ENCODE data around the gene DPP3. TPM values are rescaled to one million over a fixed set of nuclear protein-coding genes. Genes with fewer than 3 reads are reported as not detected.
"Not testable (repeated sequence)": the region's sequence is repeated elsewhere in the genome, so short reads cannot be mapped to it uniquely, and the experiment has no call there.

Gene DPP3
- total RNA-seq, 5 donors from 2014 or later (not counting 1 experiment from before 2014, with no cell fraction given) = 20.7 to 34.6 (median 29.5) TPM

- peak within 1 kb of the TSS; percentile 81 to 86 (median 84) for H3K4me3 Mint-ChIP-seq
- Histone ChIP-seq H3K9me3 (no peaks in the 10 kb centered on the region), H3K27me3 (replicated peaks in 1 of 2; ENCODE audit: control insufficient read depth in 2 of 2, extremely low read depth in 1 of 2, insufficient read depth in 2 of 2, low read length in 1 of 2) (no peaks in the 10 kb centered on the region), H3K4me3 (ENCODE audit: control insufficient read depth in 1 of 2, extremely low read depth in 1 of 2, low read length in 1 of 2) (peak within 1 kb of the TSS; percentile 69 to 96), H3K27ac (ENCODE audit: low read length) (peak within 1 kb of the TSS; percentile 58), H3K36me3 (ENCODE audit: control insufficient read depth in 2 of 2, extremely low read depth in 1 of 2, insufficient read depth in 1 of 2, low read length in 1 of 2) (peaks cover 3 to 25% of the 10 kb centered on the region in 2 donors), H3K4me1 (ENCODE audit: control insufficient read depth in 1 of 2, extremely low read depth in 1 of 2, insufficient read depth in 2 of 2, low read length in 2 of 2) (peaks cover 4 to 11% of the 10 kb centered on the region in 2 experiments)
- peaks cover 11 to 16% (median 13%) of the 10 kb centered on the region in 3 donors for H3K4me1 Mint-ChIP-seq
- WGBS (ENCODE audit: insufficient coverage) = 2% methylated on average over 31 of the region's 45 CpGs
- ChIA-PET CTCF (interaction anchor here in 1 of 2 donors (0.5 to 1.6 kb wide), 21 partner anchors 10 to 1691 kb away, joined by 3 to 14 read pairs (median 4); partner anchors contain the start of genes DPP3, PELI3, RBM4 and YIF1A), POLR2A (interaction anchor here in 1 of 2 donors (1.0 kb wide), 1 partner anchor 28 kb away, joined by 16 read pairs; the partner anchor contains the start of gene PELI3)
- peaks cover 2% of the 10 kb centered on the region in 2 donors for H3K27me3 Mint-ChIP-seq
- H3K9me3 Mint-ChIP-seq = peaks cover 2 to 9% (median 8%) of the 10 kb centered on the region in 3 donors
- DNase-seq (peak; percentile 78 to 95 (median 86)), ATAC-seq (replicated peaks in 1 of 4) (peak; percentile 94 to 99 (median 97))
- peaks cover 16% of the 10 kb centered on the region for H3K36me3 Mint-ChIP-seq
- H3K27ac Mint-ChIP-seq = peak within 1 kb of the TSS; percentile 95 to 100
These were observed 41.4 kb upstream of the DPP3 start, which contains the start of gene MRPL11 for GRCh38 chr11:66438504-66439466. Gene MRPL11, minus strand, starts transcription at chr11:66438848. Its CDS starts 94 bp downstream, at chr11:66438754.

GRCh38 chr11:66440101-66440939, 39.9 kb upstream of the DPP3 start:
- H3K4me3 Mint-ChIP-seq; ATAC-seq (replicated peaks in 1 of 4); H3K27ac Mint-ChIP-seq; H3K4me3 ChIP-seq (ENCODE audit: control insufficient read depth in 1 of 2, extremely low read depth in 1 of 2, low read length in 1 of 2); CTCF ChIA-PET; DNase-seq; POLR2A ChIA-PET; H3K9me3 ChIP-seq; H3K27me3 ChIP-seq (replicated peaks in 1 of 2; ENCODE audit: control insufficient read depth in 2 of 2, extremely low read depth in 1 of 2, insufficient read depth in 2 of 2, low read length in 1 of 2); H3K27ac ChIP-seq (ENCODE audit: low read length); H3K27me3 Mint-ChIP-seq: not testable (repeated sequence)
- Histone ChIP-seq H3K36me3 (ENCODE audit: control insufficient read depth in 2 of 2, extremely low read depth in 1 of 2, insufficient read depth in 1 of 2, low read length in 1 of 2) (peaks cover 0 to 20% of the 10 kb centered on the region in 2 donors), H3K4me1 (ENCODE audit: control insufficient read depth in 1 of 2, extremely low read depth in 1 of 2, insufficient read depth in 2 of 2, low read length in 2 of 2) (peaks cover 4 to 11% of the 10 kb centered on the region in 2 experiments)
- WGBS (ENCODE audit: insufficient coverage) = 85% methylated on average over 24 of the region's 29 CpGs
- peaks cover 11 to 16% (median 13%) of the 10 kb centered on the region in 3 donors for H3K4me1 Mint-ChIP-seq
- peaks cover 10% of the 10 kb centered on the region for H3K36me3 Mint-ChIP-seq
- H3K9me3 Mint-ChIP-seq = peaks cover 5 to 10% (median 9%) of the 10 kb centered on the region in 3 donors

GRCh38 chr11:66440940-66441282, 39.3 kb upstream of the DPP3 start:
- CTCF ChIA-PET; POLR2A ChIA-PET; H3K27me3 Mint-ChIP-seq; H3K4me3 ChIP-seq (ENCODE audit: control insufficient read depth in 1 of 2, extremely low read depth in 1 of 2, low read length in 1 of 2); DNase-seq; H3K27ac Mint-ChIP-seq; ATAC-seq (replicated peaks in 1 of 4); H3K27me3 ChIP-seq (replicated peaks in 1 of 2; ENCODE audit: control insufficient read depth in 2 of 2, extremely low read depth in 1 of 2, insufficient read depth in 2 of 2, low read length in 1 of 2); H3K27ac ChIP-seq (ENCODE audit: low read length); H3K9me3 ChIP-seq; H3K4me3 Mint-ChIP-seq; H3K36me3 Mint-ChIP-seq: not testable (repeated sequence)
- Histone ChIP-seq H3K36me3 (ENCODE audit: control insufficient read depth in 2 of 2, extremely low read depth in 1 of 2, insufficient read depth in 1 of 2, low read length in 1 of 2) (peaks cover 0 to 15% of the 10 kb centered on the region in 2 donors), H3K4me1 (ENCODE audit: control insufficient read depth in 1 of 2, extremely low read depth in 1 of 2, insufficient read depth in 2 of 2, low read length in 2 of 2) (peaks cover 4 to 11% of the 10 kb centered on the region in 2 experiments)
- H3K4me1 Mint-ChIP-seq = peaks cover 11 to 16% (median 13%) of the 10 kb centered on the region in 3 donors
- WGBS (ENCODE audit: insufficient coverage) = 94% methylated on average over 12 of the region's 27 CpGs
- peaks cover 5 to 10% (median 9%) of the 10 kb centered on the region in 3 donors for H3K9me3 Mint-ChIP-seq

GRCh38 chr11:66443602-66444001, 36.6 kb upstream of the DPP3 start:
- WGBS (ENCODE audit: insufficient coverage) = 74% methylated on average over 2 of the region's 4 CpGs
- Histone ChIP-seq H3K27me3 (replicated peaks in 1 of 2; ENCODE audit: control insufficient read depth in 2 of 2, extremely low read depth in 1 of 2, insufficient read depth in 2 of 2, low read length in 1 of 2) (peaks cover 0 to 9% of the 10 kb centered on the region in 2 experiments), H3K27ac (ENCODE audit: low read length) (no peak overlapping the region), H3K36me3 (ENCODE audit: control insufficient read depth in 2 of 2, extremely low read depth in 1 of 2, insufficient read depth in 1 of 2, low read length in 1 of 2) (no peaks in the 10 kb centered on the region), H3K4me3 (ENCODE audit: control insufficient read depth in 1 of 2, extremely low read depth in 1 of 2, low read length in 1 of 2) (no peak overlapping the region), H3K4me1 (ENCODE audit: control insufficient read depth in 1 of 2, extremely low read depth in 1 of 2, insufficient read depth in 2 of 2, low read length in 2 of 2) (no peaks in the 10 kb centered on the region), H3K9me3 (no peaks in the 10 kb centered on the region)
- ChIA-PET POLR2A (no interaction called here), CTCF (no interaction called here)
- no peak overlapping the region for H3K27ac Mint-ChIP-seq
- peaks cover 5 to 10% (median 9%) of the 10 kb centered on the region in 3 donors for H3K9me3 Mint-ChIP-seq
- H3K4me1 Mint-ChIP-seq = peaks cover 3 to 7% (median 5%) of the 10 kb centered on the region in 3 donors
- no peak overlapping the region for H3K4me3 Mint-ChIP-seq
- ATAC-seq (replicated peaks in 1 of 4) = no peak
- DNase-seq = no peak
- peaks cover 5 to 8% of the 10 kb centered on the region in 2 donors for H3K27me3 Mint-ChIP-seq
- no peaks in the 10 kb centered on the region for H3K36me3 Mint-ChIP-seq

GRCh38 chr11:66447012-66447411, 33.2 kb upstream of the DPP3 start:
- Mint-ChIP-seq H3K27me3 (peaks cover 11 to 15% of the 10 kb centered on the region in 2 donors), H3K27ac (no peak overlapping the region), H3K4me1 (no peaks in the 10 kb centered on the region), H3K9me3 (peaks cover 5 to 10% (median 9%) of the 10 kb centered on the region in 3 donors), H3K36me3 (no peaks in the 10 kb centered on the region), H3K4me3 (no peak overlapping the region)
- ATAC-seq (replicated peaks in 1 of 4) (no peak), DNase-seq (no peak)
- H3K4me3 ChIP-seq (ENCODE audit: control insufficient read depth in 1 of 2, extremely low read depth in 1 of 2, low read length in 1 of 2) = no peak overlapping the region
- no peaks in the 10 kb centered on the region for H3K4me1 ChIP-seq (ENCODE audit: control insufficient read depth in 1 of 2, extremely low read depth in 1 of 2, insufficient read depth in 2 of 2, low read length in 2 of 2)
- no peak overlapping the region for H3K27ac ChIP-seq (ENCODE audit: low read length)
- no peaks in the 10 kb centered on the region for H3K36me3 ChIP-seq (ENCODE audit: control insufficient read depth in 2 of 2, extremely low read depth in 1 of 2, insufficient read depth in 1 of 2, low read length in 1 of 2)
- peaks cover 0 to 14% of the 10 kb centered on the region in 2 experiments for H3K27me3 ChIP-seq (replicated peaks in 1 of 2; ENCODE audit: control insufficient read depth in 2 of 2, extremely low read depth in 1 of 2, insufficient read depth in 2 of 2, low read length in 1 of 2)
- CTCF ChIA-PET = no interaction called here
- H3K9me3 ChIP-seq = no peaks in the 10 kb centered on the region
- POLR2A ChIA-PET = no interaction called here

GRCh38 chr11:66448523-66448922, 31.7 kb upstream of the DPP3 start:
- no peak for ATAC-seq (replicated peaks in 1 of 4)
- no peak overlapping the region for H3K4me3 ChIP-seq (ENCODE audit: control insufficient read depth in 1 of 2, extremely low read depth in 1 of 2, low read length in 1 of 2)
- CTCF ChIA-PET = no interaction called here
- Mint-ChIP-seq H3K27me3 (peaks cover 11 to 13% of the 10 kb centered on the region in 2 donors), H3K9me3 (peaks cover 0 to 5% (median 4%) of the 10 kb centered on the region in 3 donors), H3K27ac (no peak overlapping the region), H3K4me1 (no peaks in the 10 kb centered on the region), H3K36me3 (no peaks in the 10 kb centered on the region), H3K4me3 (no peak overlapping the region)
- no peaks in the 10 kb centered on the region for H3K4me1 ChIP-seq (ENCODE audit: control insufficient read depth in 1 of 2, extremely low read depth in 1 of 2, insufficient read depth in 2 of 2, low read length in 2 of 2)
- H3K27ac ChIP-seq (ENCODE audit: low read length) = no peak overlapping the region
- no peaks in the 10 kb centered on the region for H3K36me3 ChIP-seq (ENCODE audit: control insufficient read depth in 2 of 2, extremely low read depth in 1 of 2, insufficient read depth in 1 of 2, low read length in 1 of 2)
- no CpG with 5 or more reads among the region's 4 CpGs for WGBS (ENCODE audit: insufficient coverage)
- no peak for DNase-seq
- H3K9me3 ChIP-seq = no peaks in the 10 kb centered on the region
- peaks cover 0 to 14% of the 10 kb centered on the region in 2 experiments for H3K27me3 ChIP-seq (replicated peaks in 1 of 2; ENCODE audit: control insufficient read depth in 2 of 2, extremely low read depth in 1 of 2, insufficient read depth in 2 of 2, low read length in 1 of 2)
- POLR2A ChIA-PET = no interaction called here
